Ramos (cell line): ENCODE measurements around the gene PDIA6.

Source experiments
- in situ Hi-C: fragments of 300-500 bp; cut with MboI; formaldehyde crosslinking; loops from one replicate; pipeline ENCODE4 v1.14.3; 2022; ENCODE audit warnings: low sequenced_read_pairs; ENCODE audit not compliant: unreplicated experiment

PDIA6 gene

GRCh38 chr2:10773821-10774341 is 38.7 kb downstream of the PDIA6 start:
- in situ Hi-C loops: no loop called here

GRCh38 chr2:10772868-10773215 is 39.7 kb downstream of the PDIA6 start:
- in situ Hi-C loops: no loop called here

GRCh38 chr2:10772201-10772867 is 40.3 kb downstream of the PDIA6 start:
- in situ Hi-C loops: no loop called here

GRCh38 chr2:10771786-10772185 is 40.8 kb downstream of the PDIA6 start:
- in situ Hi-C loops: no loop called here

- in situ Hi-C loops: no loop called here
Observed at GRCh38 chr2:10770956-10771750, 41.4 kb downstream of the PDIA6 start.

GRCh38 chr2:10768063-10768507 is 44.5 kb downstream of the PDIA6 start:
- in situ Hi-C loops: no loop called here

GRCh38 chr2:10765914-10766313 is 46.7 kb downstream of the PDIA6 start:
- in situ Hi-C loops: no loop called here

- in situ Hi-C loops: no loop called here
Observed at GRCh38 chr2:10765461-10765860, 47.1 kb downstream of the PDIA6 start.

- in situ Hi-C loops: no loop called here
Observed at GRCh38 chr2:10764896-10765295, 47.7 kb downstream of the PDIA6 start.

GRCh38 chr2:10764096-10764785 is 48.3 kb downstream of the PDIA6 start:
- in situ Hi-C loops: no loop called here

- in situ Hi-C loops: no loop called here
Observed at GRCh38 chr2:10763461-10763800, 49.2 kb downstream of the PDIA6 start.

GRCh38 chr2:10762651-10763460 is 49.7 kb downstream of the PDIA6 start:
- in situ Hi-C loops: no loop called here

- in situ Hi-C loops: no loop called here
Observed at GRCh38 chr2:10761591-10761990, 51.0 kb downstream of the PDIA6 start.

GRCh38 chr2:10760794-10761504 is 51.6 kb downstream of the PDIA6 start:
- in situ Hi-C loops: no loop called here

- in situ Hi-C loops: no loop called here
Observed at GRCh38 chr2:10759151-10759714, 53.4 kb downstream of the PDIA6 start.

GRCh38 chr2:10757814-10758286 is 54.7 kb downstream of the PDIA6 start:
- in situ Hi-C loops: no loop called here

- in situ Hi-C loops: no loop called here
Observed at GRCh38 chr2:10755621-10756020, 57.0 kb downstream of the PDIA6 start.

GRCh38 chr2:10753876-10754275 is 58.7 kb downstream of the PDIA6 start:
- in situ Hi-C loops: no loop called here

- in situ Hi-C loops: no loop called here
Observed at GRCh38 chr2:10753156-10753555, 59.4 kb downstream of the PDIA6 start.
